H1 (cell line): Measurements from ENCODE around the gene CAST. TPM values are rescaled to one million over a fixed set of nuclear protein-coding genes. Genes with fewer than 3 reads are reported as not detected.

Experiments used
- CHD2 ChIP-seq: IDR thresholded peaks from 2 replicates; pipeline ENCODE4 v1.6.1; 2012; ENCODE audit warnings: low read length, improper control_type of control experiment
- GABPA ChIP-seq: IDR thresholded peaks from 2 replicates; pipeline ENCODE4 v1.6.1; 2011; ENCODE audit warnings: mild to moderate bottlenecking, low read length, moderate library complexity, borderline replicate concordance; ENCODE audit not compliant: insufficient read depth
- POLR2AphosphoS5 ChIP-seq: IDR thresholded peaks from 2 replicates; pipeline ENCODE4 v1.6.1; 2011; ENCODE audit warnings: low read depth, low read length
- SP4 ChIP-seq: IDR thresholded peaks from 2 replicates; pipeline ENCODE4 v1.6.1; 2012; ENCODE audit warnings: low read length, inconsistent platforms
- TAF7 ChIP-seq: optimal IDR thresholded peaks from 2 replicates; pipeline ENCODE3; 2011; ENCODE audit warnings: low read depth, mild to moderate bottlenecking, inconsistent platforms, low read length, moderate library complexity, borderline replicate concordance
- polyA plus RNA-seq, 7 experiments: library from polyadenylated mRNA; depleted of rRNA in 3 of 7; stranded (reverse) in 5 of 7; unstranded in 2 of 7; fragments of >200 nt in 5 of 7; fragments of 200-250 nt in 2 of 7; gene quantifications; 1 replicate in 5 of 7; 2 replicates in 1 of 7; 4 replicates in 1 of 7; pipeline versions ENCODE4 v1.2.1 to v1.2.3, GENCODE V29; 2011 to 2013; ENCODE audit warnings: missing spikeins in 2 of 7, mixed read lengths in 2 of 7
- total RNA-seq: library from RNA; stranded (reverse); fragmentation: NEBNext Ultra II Directional; extraction: Animal tissue kit (Norgen Biotek cat#: 25700); gene quantifications from 2 replicates; pipeline ENCODE4 v1.2.1, GENCODE V29; 2021
- TF ChIP-seq, protein P1 (sequence below): IDR thresholded peaks from 2 replicates; pipeline ENCODE4 v1.6.1; 2011; ENCODE audit warnings: low read length, improper control_type of control experiment

Gene CAST
- total and polyA plus RNA-seq, 2 of the 8 experiments (the other 6 are each of a cell fraction or from before 2014, with no cell fraction given): 9.0 to 48.2 TPM

GRCh38 chr5:96816991-96817390, 154.8 kb downstream of the CAST start (continued):
- TF ChIP-seq, protein P1, sequence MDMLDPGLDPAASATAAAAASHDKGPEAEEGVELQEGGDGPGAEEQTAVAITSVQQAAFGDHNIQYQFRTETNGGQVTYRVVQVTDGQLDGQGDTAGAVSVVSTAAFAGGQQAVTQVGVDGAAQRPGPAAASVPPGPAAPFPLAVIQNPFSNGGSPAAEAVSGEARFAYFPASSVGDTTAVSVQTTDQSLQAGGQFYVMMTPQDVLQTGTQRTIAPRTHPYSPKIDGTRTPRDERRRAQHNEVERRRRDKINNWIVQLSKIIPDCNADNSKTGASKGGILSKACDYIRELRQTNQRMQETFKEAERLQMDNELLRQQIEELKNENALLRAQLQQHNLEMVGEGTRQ: no peak
- no peak for TF ChIP-seq GABPA
- TF ChIP-seq SP4: no peak
- TF ChIP-seq POLR2AphosphoS5: no peak
- TF ChIP-seq CHD2: no peak
- no peak for TF ChIP-seq TAF7
- TF ChIP-seq, all 59 proteins: peak for 0
